Right lobe of liver (tissue), 6 donors: Measurements from ENCODE around the gene BORCS5. TPM values are rescaled to one million over a fixed set of nuclear protein-coding genes. Genes with fewer than 3 reads are reported as not detected.

Source experiments
- ATAC-seq, 4 donors: fragments of 200-7000 bp; cut with Tn5 transposase; one replicate each; pipeline ENCODE4 v1.9.1; 2020; ENCODE audit warnings: mild to moderate bottlenecking in 4 of 4, moderate library complexity in 4 of 4
- DNase-seq, 3 donors: peaks; one replicate each; pipeline ENCODE4 v3.0.0-alpha.2; 2020
- H3K27ac ChIP-seq, 3 donors: fragments of 200-600 bp; one replicate each; pipeline ENCODE4 v1.8.0; 2022
- H3K27me3 ChIP-seq, 2 donors: fragments of 200-600 bp; one replicate each; pipeline ENCODE4 v1.8.0; 2022
- H3K36me3 ChIP-seq, 4 donors: fragments of 200-600 bp; sonication (generic) in 1 of 4; one replicate each; pipeline versions ENCODE4 v1.5.1 to v1.8.0; 2017 to 2022; ENCODE audit warnings: control low read depth in 1 of 4
- H3K4me1 ChIP-seq, 4 donors: fragments of 200-600 bp; sonication (generic) in 1 of 4; one replicate each; pipeline versions ENCODE4 v1.5.1 to v1.8.0; 2017 to 2022; ENCODE audit warnings: control low read depth in 1 of 4
- H3K4me3 ChIP-seq, 3 donors: fragments of 200-600 bp; one replicate each; pipeline ENCODE4 v1.8.0; 2022
- H3K9me3 ChIP-seq, 4 donors: fragments of 200-600 bp; sonication (generic) in 1 of 4; one replicate each; pipeline versions ENCODE4 v1.5.1 to v1.8.0; 2017 to 2022; ENCODE audit warnings: control low read depth in 1 of 4
- CTCF ChIP-seq, 4 donors: fragments of 200-600 bp in 3 of 4; fragments of 450-650 bp in 1 of 4; IDR thresholded peaks; one replicate each; pipeline versions ENCODE4 v1.5.1 to v1.8.0; 2016 to 2022; ENCODE audit warnings: antibody characterized with exemption in 4 of 4, mild to moderate bottlenecking in 2 of 4
- POLR2A ChIP-seq: fragments of 450-650 bp; IDR thresholded peaks from one replicate; pipeline ENCODE4 v1.6.1; 2017; ENCODE audit warnings: antibody characterized with exemption, mild to moderate bottlenecking
- WGBS: methylation state at CpG from one replicate; pipeline ENCODE4 v1.1.6; 2018; ENCODE audit warnings: low coverage, low lambda C conversion rate; ENCODE audit not compliant: insufficient coverage; ENCODE audit errors: missing lambda C conversion rate; 5-methylcytosine and 5-hydroxymethylcytosine counted together
- intact Hi-C, 2 donors: fragments of 100-400 bp; cut with DNase I; formaldehyde crosslinking; loops; one replicate each; pipeline versions ENCODE4 v1.11.2 to v1.14.1; 2022
- total RNA-seq, 6 experiments: library from RNA; depleted of rRNA in 2 of 6; stranded (reverse); fragments of >200 nt in 2 of 6; fragmentation: NEBNext Ultra II Directional in 3 of 6; extraction: Animal tissue kit (Norgen Biotek cat#: 25700) in 3 of 6; gene quantifications; one replicate each; pipeline versions ENCODE4 v1.1.0 to v1.2.4, GENCODE V29; 2016 to 2023
- donor health status: DM: no; HTN: yes; CAD: no.
- donor health status: DM: no; HTN: no; CAD: no.
- donor health status: DM: no; HTN: no; CAD: no.
- donor health status: DM: no; HTN: yes; CAD: no.
- donor health status: DM: no; HTN: yes; CAD: no.

Gene BORCS5
- total RNA-seq, 6 experiments from 2014 or later: 6.0 to 11.1 (median 8.0) TPM

DNA sequence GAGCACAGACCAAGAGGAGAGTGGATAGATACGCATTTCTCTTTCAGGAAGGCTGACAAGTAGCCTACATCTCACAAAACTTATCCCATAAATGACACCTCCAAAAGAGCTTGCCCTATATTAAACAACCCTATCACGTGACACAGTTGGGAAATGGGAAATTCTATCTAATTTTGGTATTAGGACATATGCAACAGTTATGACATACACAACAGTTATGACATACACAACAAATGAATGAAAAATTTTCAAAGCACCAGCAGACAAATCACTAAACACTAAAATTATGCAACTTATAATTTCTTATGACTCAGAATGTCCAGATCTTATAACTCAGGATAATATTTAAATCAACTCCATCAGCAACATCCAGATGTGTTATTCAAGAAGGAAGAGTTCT lies 151.7 kb downstream of the BORCS5 start:
- no peak overlapping the region for H3K4me3 ChIP-seq
- DNase-seq (no peak), ATAC-seq (no peak)
- peak overlapping the region in 1 of 3 donors; percentile 98 for H3K27ac ChIP-seq
- no peaks in the 10 kb centered on the region for H3K27me3 ChIP-seq
- H3K9me3 ChIP-seq: no peaks in the 10 kb centered on the region
- 88% methylated on average over 2 of the region's 2 CpGs for WGBS
- TF ChIP-seq CTCF (IDR thresholded peaks at IDR 0.05) (no peak), POLR2A (no peak)
- intact Hi-C loops: no loop called here
- H3K36me3 ChIP-seq: no peaks in the 10 kb centered on the region
- H3K4me1 ChIP-seq: peaks cover 0 to 59% (median 13%) of the 10 kb centered on the region in 4 donors

GRCh38 chr12:12510141-12510540 lies 153.3 kb downstream of the BORCS5 start:
- H3K4me3 ChIP-seq: no peak overlapping the region
- WGBS: 89% methylated on average over 2 of the region's 2 CpGs
- ATAC-seq (no peak), DNase-seq (no peak)
- no peaks in the 10 kb centered on the region for H3K27me3 ChIP-seq
- H3K9me3 ChIP-seq: no peaks in the 10 kb centered on the region
- H3K27ac ChIP-seq: peak overlapping the region in 1 of 3 donors; percentile 98
- intact Hi-C loops: no loop called here
- peaks cover 0 to 50% (median 12%) of the 10 kb centered on the region in 4 donors for H3K4me1 ChIP-seq
- no peak for TF ChIP-seq POLR2A
- no peak for TF ChIP-seq CTCF (IDR thresholded peaks at IDR 0.05)
- H3K36me3 ChIP-seq: peaks cover 0 to 2% (median 0%) of the 10 kb centered on the region in 4 donors

DNA sequence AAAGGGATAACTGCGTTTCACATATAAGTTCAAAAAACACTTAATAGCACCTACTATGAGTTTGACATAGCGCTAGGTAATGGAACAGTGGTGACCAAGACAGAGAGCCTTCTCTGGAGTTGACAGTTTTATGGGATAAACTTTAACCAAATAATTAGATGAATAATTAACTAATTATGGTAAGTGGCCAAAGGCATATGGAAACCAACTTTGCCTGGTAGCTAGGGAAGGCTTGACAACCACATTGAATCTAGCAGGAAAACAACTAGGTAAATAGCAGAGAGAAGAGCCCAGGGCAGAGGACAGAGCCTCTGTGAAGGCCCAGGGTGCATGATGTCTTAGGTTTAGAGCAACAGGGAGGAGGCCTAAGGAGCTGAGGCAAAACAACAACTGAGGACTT lies 153.7 kb downstream of the BORCS5 start:
- TF ChIP-seq CTCF (IDR thresholded peaks at IDR 0.05): no peak
- TF ChIP-seq POLR2A: no peak

DNA sequence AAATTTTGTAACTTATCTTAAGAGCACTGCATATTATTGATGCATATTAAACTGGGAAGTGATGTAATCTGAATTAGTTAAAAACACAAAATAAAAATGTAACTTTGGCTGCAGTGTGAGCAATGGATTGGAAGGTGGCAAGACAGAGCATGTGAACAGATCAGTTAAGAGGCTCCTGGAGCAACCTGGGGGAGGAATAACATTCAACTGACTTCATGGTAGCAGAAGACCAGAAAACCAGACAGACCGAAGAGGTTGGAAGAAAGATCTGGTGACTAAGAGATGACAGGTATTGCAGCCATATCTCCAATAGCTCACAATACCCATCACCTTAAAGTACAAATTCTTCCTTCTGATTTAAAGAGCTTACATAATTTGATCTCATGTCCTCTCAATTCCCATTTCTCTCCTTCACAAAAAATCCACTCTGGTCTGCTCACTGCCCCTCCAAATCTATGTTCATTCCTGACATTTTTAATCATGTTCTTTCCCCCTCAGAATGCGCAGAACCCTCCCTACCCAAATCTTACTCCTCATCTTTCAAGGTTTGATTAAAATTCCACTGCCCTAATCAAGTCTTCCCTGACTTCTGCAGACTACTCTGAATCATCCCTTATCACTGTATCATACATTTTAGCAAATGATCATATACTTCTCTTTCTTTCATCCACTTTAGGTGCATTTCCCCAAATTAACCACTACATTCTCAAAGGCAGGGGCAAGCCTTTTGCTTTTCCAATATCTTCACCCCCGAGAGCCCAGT lies 154.3 kb downstream of the BORCS5 start:
- Histone ChIP-seq H3K4me3 (no peak overlapping the region), H3K27me3 (no peaks in the 10 kb centered on the region)
- intact Hi-C loops: no loop called here

More for the DNA sequence above, 153.7 kb downstream of the BORCS5 start:
- intact Hi-C loops: no loop called here
- peak overlapping the region in 1 of 3 donors; percentile 98 for H3K27ac ChIP-seq
- H3K4me3 ChIP-seq: no peak overlapping the region
- H3K4me1 ChIP-seq: peaks cover 0 to 46% (median 8%) of the 10 kb centered on the region in 4 donors
- WGBS: 94% methylated on average over 2 of the region's 2 CpGs
- DNase-seq (no peak), ATAC-seq (peak in 1 of 4 donors; percentile 5)
- no peaks in the 10 kb centered on the region for H3K27me3 ChIP-seq
- H3K9me3 ChIP-seq: no peaks in the 10 kb centered on the region
- peaks cover 0 to 2% (median 0%) of the 10 kb centered on the region in 4 donors for H3K36me3 ChIP-seq

More for the DNA sequence above, 154.3 kb downstream of the BORCS5 start:
- ATAC-seq: no peak
- Histone ChIP-seq H3K36me3 (peaks cover 0 to 2% (median 0%) of the 10 kb centered on the region in 4 donors), H3K27ac (peak overlapping the region in 1 of 3 donors; percentile 48), H3K9me3 (no peaks in the 10 kb centered on the region), H3K4me1 (peaks cover 0 to 43% (median 5%) of the 10 kb centered on the region in 4 donors)
- 64% methylated on average over 3 of the region's 3 CpGs for WGBS
- TF ChIP-seq POLR2A (no peak), CTCF (IDR thresholded peaks at IDR 0.05) (no peak)
- DNase-seq: no peak
